HG03045 (cell line): ENCODE results near the gene KCNJ6.

Source experiments
- ATAC-seq: cut with Tn5 transposase; IDR thresholded peaks from one replicate; pipeline ENCODE4 v1.9.1; 2021; ENCODE audit warnings: mild to moderate bottlenecking, moderate library complexity; ENCODE audit not compliant: unreplicated experiment

KCNJ6 gene

DNA sequence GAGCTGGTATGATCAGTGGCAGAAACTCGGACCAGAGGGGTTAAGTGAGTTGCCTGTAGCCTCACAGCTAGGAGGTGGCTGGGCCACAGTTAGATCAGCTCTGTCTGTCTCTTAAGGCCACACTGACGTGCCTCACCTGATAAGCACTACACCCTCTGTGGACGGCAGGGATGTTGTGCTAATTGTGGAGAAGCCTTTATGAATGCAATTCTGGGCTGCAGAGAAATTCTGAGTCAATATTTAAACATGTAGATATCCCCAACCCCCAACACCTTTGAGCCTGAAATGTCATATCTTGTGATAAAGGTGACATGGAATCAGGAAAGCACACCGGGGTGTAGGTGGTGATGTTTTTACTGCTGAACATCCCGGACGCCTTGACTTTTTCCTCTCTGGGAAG, 88.3 kb downstream of the KCNJ6 start:
- ATAC-seq = no peak

DNA sequence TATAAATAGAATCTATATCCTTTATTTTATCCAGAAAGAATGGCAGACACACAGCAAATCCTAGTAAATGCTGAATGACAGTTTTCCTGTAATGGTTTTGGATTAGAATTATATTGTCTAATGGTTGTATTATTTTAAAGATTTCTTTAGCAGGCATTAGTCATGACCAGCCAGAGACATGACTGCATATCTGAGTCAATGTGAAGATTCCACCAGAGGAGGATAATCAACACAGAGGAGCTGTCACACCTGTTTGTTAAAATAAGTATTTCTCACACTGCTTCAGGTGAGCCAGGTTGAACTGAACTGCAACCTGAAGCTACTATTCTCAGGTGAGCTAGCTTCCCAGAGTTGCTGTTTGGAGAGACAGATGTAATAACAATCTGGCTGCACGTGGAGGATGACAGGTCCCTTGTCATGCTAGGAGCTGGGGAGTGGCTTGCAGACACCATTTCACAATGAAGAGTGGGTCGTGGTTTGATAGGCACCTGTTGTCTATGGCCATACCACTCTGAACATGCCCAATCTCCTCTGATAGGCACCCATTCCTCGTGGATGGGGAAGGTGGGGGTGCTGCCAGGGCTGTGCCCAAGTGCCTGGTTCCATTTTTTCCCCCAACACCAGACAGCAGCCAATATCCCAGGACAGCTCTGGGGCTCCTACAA, 94.3 kb downstream of the KCNJ6 start:
- ATAC-seq = no peak

DNA sequence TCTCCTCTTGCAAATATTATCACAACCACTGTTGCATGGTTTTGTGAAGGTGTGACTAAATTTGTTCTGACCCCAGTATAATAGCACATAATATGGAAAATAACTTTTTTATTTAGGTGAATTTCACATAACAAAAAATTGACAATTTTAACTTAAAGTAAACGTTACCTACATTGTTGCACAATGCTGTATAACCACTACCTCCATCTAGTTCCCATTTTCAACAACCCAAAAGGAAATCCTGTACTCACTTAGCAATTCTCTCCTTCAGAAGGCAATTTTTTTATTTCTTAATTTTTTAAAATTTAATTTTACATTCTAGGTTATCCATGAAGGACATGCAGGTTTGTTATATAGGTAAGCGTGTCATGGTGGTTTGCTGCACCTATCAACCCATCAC, 95.2 kb downstream of the KCNJ6 start:
- no peak for ATAC-seq

DNA sequence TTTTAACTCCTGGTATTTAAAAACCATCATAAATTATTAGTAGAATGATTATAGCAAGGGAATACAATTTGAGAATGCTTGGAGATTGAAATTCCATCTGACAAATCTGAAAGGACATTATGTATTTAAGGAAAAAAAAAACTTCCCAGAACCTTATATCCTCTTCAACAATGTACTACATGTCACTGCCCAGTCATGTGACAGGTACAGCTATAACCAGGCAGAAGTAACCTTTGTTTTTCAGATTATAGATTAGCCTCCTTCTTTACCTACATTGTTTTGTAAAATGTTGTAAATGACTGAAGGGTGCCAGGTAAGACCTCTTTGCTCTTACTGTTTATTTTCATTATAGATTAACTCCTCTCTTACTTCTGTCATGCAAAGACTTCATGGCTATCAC, 96.9 kb downstream of the KCNJ6 start:
- ATAC-seq = no peak

DNA sequence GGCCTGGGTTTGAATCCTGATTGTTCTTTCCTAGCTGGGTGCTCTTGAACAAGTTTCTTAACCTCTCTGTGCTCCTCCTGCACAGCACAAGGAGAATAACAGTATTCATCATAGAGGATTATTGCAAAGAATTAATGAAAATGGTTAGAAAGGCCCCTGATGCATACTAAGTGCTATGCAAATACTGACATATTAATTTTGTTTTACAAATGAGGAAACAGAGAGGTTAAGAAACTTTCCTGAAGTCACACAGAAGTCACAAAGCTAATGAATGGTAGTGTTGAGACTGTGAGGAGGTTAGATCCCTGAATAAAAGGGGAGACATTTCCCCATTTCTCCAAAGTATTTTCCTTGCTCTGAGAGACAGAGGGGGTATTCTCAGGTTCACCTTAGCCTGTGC, 99.0 kb downstream of the KCNJ6 start:
- no peak for ATAC-seq

DNA sequence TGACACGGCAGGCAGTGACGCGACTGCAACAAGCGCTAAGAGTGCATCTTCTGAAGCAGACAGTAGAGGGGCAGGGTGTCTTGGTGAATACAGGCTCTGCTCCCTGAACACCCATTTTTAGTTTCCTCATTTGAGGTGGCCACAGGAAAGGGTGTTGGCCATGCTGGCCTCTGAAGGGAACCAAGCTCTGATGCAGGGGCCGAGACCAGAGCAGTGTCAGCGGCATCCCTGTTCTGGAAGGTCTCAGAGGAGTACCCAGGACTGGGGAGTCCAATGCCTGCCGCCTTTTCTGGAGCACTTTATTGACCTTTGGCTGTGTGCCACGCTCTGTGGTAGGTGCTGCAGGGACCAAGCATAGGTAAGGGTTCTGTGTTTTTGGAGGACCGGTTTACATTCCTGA, 100.4 kb downstream of the KCNJ6 start:
- ATAC-seq = no peak

DNA sequence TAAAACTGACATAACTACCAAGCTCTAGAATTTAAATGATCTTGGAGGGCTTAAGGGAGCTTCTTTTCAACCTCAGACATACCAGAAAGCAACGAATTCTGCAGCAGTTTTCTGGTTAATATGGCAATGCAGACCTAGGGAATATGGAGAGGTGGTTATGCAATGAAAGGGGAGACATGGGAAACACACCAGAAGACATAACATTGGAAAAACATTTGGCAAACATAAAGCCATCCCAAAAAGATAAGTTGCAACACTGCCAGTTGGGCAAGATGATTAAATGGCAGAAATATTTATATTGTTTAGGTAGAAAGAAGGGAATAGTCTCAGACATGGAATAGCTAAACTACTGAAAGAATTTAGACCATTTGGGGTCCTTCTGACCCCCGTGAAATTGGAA, 104.5 kb downstream of the KCNJ6 start:
- no peak for ATAC-seq

DNA sequence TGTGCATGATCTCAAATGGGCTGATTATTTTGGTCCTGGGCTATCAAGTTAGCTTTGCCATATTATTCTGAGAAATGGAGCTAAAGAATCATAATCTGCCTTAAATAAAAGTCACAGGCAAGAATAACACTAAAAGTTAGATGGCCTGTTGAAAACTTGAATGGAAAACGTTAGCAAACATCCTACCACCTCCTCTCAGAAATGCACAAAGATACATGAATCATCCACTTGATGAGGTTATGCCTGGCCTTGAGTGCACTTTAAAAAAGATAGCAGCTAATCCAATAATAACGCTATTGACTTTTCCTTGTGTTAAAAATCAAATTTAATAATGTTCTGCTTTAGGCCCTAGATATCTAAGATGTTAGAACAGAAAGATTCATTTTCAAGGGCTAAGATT, 108.0 kb downstream of the KCNJ6 start:
- no peak for ATAC-seq

DNA sequence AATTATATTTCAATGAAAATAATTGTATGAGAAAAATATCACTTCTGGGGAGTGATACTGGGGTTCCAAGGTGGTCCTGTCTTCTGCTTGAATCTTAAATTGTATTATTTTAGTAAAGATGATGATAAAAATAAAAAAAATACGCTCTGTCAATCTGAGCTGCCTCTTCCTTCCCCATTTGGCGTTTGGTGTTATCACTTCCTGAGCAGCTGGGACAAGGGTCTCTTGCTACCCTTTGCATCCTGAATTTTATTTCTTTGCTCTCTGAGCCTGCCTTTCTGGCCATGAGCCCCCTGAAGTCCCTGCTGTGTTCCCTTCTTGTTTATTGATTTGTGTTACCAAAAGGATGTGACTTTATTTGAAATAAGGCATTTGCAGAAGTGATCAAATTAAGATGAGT, 111.0 kb downstream of the KCNJ6 start:
- no peak for ATAC-seq

DNA sequence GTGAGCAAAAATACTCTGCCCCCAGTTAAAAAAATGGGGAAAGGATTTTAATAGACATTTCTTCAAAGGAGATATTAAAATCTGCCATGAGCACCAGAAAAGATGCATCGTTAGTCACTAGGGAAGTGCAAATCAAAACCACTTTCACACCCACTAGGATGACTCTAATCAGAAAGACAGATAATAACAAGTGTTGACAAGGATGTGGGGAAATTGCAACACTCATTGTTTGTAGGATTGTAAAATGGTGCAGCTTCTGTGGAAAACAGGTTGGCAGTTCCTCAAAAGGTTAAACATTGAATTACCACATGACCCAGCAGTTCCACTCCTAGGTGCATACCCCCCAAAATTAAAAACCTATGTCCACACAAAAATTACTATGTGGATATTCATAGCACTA, 112.3 kb downstream of the KCNJ6 start:
- no peak for ATAC-seq

DNA sequence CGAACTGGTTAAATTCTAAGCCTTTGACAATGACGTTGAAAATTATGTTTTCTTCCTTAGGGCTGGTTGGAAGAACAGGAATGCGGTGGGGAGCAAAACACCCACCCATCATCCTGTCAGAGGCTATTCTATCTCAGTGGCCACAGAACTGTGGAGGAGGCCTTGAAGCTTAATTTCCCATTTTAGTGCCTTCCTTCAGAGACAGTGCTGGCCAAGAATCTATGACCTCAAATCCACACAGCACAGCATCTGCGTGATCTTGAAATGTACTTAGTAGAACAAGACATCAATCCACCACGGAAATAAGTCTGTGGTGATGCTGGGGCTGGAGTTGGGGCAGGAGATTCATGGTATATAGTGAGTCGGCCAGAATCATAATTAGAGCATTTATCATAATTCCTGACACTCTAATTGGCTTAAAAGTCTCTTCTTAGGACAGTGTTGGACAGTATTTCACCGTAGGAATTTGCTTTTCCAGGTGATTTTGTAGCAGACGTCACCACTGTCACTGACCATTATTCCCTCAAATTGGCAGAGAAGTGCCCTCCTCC, 113.1 kb downstream of the KCNJ6 start:
- no peak for ATAC-seq

DNA sequence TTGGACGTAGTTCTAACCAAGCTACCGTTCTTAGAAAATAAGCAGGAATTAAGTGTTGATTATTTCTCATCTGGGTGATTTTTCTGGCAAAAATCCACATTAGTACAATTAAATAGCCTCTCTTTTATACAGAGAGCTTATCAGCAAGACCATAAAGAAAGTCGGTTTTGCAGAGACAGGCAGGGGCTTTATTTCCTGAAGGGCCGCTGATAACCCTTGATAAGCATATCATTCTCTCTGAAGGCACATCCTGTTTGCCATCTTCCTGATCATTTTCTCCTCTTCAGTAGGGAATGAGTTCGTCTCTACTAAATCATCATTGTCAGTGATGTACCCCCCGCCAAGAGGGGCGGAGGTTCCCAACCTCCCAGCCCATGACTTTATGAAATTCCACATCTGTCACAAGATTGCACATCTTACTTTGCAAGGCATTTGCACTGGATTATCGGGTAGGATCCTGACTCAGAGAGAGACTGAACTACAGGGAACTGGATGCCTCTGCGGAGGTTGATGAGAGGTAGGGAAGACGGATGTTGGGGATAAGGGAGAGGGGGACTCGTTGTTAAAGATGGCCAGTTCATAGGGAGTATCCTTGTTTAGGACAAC, 115.7 kb downstream of the KCNJ6 start:
- ATAC-seq = no peak

DNA sequence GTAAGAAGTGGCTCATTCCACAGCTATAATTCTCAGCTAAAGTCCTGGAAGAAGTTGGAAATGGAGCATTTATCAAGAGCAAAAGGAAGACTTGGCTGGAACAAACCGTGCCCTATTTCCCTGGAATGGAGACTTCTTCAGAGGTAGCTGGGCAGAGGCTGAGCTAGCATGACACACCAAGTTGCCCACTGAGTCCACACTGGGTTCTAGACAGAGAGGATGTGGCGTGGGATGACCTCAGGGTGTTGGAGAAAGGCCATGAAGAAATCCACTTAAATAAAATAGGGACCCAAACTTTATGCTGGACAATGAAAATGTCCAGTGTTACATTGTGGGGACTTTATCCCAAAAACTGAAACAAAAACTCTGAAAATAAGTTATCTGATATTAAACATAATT, 116.2 kb downstream of the KCNJ6 start:
- no peak for ATAC-seq

DNA sequence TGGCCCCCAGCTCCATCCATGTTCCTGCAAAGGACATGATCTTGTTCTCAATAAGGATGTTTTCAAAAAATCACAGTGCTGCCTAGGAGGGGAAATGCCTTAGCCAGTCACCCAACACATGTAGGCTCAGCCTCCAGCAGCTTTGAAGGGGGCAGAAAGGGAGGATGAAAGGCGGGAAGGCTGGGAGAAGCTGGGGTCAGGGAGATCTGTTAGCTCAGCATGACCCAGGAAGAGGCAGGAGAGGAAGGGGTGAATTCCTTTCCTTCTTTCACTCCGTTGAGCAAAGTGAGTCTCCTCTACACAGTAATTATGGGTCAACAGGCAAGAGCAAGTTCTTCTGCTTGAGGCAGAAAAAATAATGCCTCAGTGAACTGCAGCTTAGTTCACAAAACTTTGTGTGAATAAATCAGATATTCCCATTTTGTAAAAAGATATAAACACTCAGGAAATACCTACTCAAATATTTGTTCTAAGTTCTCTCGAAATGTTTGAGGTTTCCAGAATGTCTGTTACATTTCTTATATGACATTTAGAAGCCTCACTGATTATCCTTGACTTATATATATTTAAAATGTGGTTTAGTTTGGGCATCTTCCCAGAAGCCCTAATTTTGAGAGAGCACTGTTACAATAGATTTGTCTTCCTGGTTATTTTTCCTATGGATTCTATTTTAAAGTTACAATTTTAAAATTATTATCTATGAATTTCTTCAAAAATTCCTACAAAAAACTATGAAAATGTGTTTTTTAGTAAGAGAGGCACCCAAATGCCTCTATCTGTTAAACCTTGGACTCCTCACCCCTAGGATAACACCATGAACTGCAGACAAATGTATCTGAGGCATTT, 116.8 kb downstream of the KCNJ6 start:
- ATAC-seq = no peak

DNA sequence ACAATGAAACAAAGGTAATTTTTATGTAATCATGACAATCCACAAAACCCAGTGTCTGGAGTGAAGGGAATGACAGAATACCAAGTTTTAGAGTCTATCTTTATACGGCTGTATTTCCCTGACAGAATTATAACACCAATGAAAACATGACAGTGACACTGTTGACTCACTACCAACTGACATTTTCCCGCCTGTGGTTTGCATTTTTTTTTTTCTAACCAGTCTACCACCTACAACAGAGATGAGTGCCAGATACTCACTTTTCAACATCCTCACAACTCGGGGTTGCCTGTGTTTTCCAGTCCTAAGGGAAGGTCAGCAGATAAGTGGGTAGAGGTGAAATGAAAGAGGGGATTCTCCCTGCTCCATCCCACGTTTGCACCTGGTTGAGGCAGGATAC, 118.9 kb downstream of the KCNJ6 start:
- ATAC-seq = no peak

DNA sequence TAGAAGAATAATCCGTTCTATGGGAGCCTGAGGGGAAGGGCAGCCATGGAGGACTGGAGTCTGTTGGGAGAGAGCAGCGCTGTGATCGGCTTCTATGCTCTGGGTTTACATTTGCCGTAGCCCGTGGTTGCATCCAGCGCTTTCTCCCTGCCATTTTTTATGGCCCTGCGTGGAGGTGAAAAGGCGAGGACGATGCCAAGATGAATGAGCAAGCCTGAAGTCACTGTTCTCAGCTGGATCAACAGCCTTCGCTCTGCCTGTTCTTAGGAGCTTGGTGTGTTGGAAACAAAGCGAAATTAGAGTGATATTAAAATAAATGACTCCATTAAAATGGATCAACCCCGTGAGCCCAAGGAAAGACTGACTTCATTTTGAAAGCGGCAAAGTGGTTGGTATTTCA, 120.2 kb downstream of the KCNJ6 start:
- no peak for ATAC-seq

DNA sequence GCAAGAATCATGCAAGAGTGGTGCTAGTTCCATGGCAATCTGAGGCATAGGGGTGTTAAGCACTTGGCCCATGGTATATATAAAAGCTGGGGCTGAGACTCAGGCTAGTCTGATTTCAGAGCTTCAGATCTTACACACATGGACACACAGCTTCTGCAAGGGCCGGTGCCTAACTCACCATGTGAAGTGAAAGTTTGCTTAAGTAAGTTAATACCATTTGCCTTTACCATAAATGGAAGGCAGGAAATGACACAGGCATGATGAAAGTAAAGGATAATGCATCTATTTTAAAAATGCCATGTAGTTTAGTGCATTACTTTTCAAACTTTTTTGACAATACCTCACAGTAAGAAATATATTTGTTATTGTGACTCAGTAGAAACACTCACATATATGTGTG, 122.6 kb downstream of the KCNJ6 start:
- ATAC-seq = no peak

DNA sequence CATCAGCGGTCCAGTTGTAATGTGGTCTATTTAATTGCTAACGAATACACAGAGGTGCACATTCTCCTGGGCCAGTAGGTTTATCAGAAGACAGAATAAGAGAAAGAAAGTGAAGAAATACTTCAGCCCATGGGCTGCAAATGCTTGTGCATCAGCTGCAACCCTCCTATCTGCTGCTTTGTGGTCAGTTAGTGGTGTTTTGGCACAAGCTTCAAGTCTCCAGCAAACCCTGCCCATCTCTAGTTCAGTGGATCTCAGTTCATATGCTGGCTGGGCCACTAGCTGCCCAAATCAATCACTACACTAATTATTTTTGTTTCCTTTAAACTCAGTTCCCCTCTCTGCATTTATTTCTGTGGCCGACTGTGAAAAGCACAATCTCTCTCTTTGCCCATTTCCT, 124.2 kb downstream of the KCNJ6 start:
- no peak for ATAC-seq

DNA sequence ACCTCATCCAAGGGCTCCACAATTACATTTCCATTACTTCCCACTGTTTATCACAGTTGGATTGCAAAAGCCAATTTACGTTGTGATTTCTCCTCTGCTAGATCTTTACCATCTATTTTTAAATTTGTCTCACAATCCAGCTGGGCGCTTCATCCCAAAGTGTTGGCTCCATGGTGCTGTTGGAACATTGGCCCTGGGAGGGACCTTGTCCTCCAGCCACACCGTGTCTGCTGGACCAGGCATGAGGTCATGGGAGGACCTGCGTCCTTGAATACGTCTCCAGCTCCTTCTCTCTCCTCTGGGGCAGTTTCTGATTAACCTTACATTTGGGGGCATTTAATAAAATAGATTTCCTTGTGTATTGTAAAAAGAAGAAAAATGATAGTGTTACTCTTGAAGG, 125.4 kb downstream of the KCNJ6 start:
- ATAC-seq = no peak

DNA sequence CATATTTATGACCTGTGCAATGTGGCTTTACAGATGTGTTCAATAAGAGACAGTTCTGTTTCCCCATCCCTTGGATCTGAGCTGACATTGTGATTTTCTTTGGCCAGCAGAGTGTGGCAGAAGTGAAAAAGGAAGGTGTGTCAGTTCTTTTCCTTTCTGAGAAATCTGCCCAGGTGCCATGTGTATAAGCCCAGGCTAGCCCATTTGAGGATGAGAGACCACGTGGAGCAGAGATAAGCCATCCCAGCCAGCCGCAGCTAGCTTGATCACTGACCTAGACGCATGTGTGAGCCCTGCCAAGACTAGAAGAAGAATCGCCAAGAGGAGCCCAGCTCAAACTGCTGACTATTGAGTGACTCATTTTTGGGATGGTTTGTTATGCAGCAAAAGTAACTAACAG, 127.8 kb downstream of the KCNJ6 start:
- ATAC-seq = no peak

DNA sequence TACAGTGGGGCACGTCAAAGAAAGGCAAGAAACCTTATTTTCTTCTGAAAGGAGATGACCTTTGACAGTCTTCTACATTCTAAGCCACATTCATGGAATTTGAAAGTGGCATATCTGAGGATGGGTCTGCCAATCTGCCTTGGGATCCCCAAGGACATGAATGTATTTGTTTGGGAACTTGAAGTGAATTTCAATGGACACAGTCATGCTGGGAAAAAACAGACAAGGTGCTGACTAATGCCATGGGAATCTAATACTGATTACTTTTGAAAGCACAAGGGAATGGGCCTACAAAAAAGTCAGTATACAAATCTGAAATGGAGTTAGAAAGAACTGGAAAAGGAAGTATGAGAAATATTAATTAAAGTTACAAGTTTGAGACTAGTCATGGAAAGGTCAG, 128.8 kb downstream of the KCNJ6 start:
- ATAC-seq = no peak
